LNCAP (cell line): ENCODE results near the gene PLPPR1.

Experiments
- CTCF ChIP-seq: fragments of 450-650 bp; IDR thresholded peaks from 2 replicates; pipeline ENCODE4 v1.5.1; 2017; ENCODE audit warnings: mild to moderate bottlenecking

The PLPPR1 gene

GRCh38 chr9:101130054-101130453, 101.5 kb downstream of the PLPPR1 start:
- TF ChIP-seq CTCF: no peak

- TF ChIP-seq CTCF: no peak
Observed at GRCh38 chr9:101131326-101131725, 102.8 kb downstream of the PLPPR1 start.

GRCh38 chr9:101132801-101133200, 104.3 kb downstream of the PLPPR1 start:
- no peak for TF ChIP-seq CTCF

GRCh38 chr9:101138509-101138908, 110.0 kb downstream of the PLPPR1 start:
- TF ChIP-seq CTCF: no peak

GRCh38 chr9:101139082-101139481, 110.6 kb downstream of the PLPPR1 start:
- TF ChIP-seq CTCF: no peak

GRCh38 chr9:101140764-101141163, 112.2 kb downstream of the PLPPR1 start:
- TF ChIP-seq CTCF: no peak

- no peak for TF ChIP-seq CTCF
Observed at GRCh38 chr9:101146508-101146907, 118.0 kb downstream of the PLPPR1 start.

- TF ChIP-seq CTCF: no peak
Observed at GRCh38 chr9:101148344-101148743, 119.8 kb downstream of the PLPPR1 start.
